HepG2 (cell line): ENCODE results near the gene MRPL58. TPM values are rescaled to one million over a fixed set of nuclear protein-coding genes. Genes with fewer than 3 reads are reported as not detected.

Experiments used
- ATAC-seq: fragments of 200-7000 bp; cut with Tn5 transposase; 3 replicates; pipeline ENCODE4 v1.9.1; 2020; ENCODE audit warnings: mild to moderate bottlenecking, moderate library complexity
- BruUV-seq: library from RNA; stranded (reverse); fragments of 400-500 nt; replicated peaks from 2 replicates; lab custom pipeline; 2021; lab: Mats Ljungman, UMichigan
- CTCF ChIA-PET: fragments of 300-600 bp; formaldehyde crosslinking; extraction: SDS; loops from one replicate; lab custom pipeline; 2021; ENCODE audit warnings: low total read pairs, inconsistent platforms, low intra/inter-chr PET ratio; lab: Yijun Ruan, JAX
- POLR2A ChIA-PET: fragments of 350-600 bp; sonication (Branson Sonifier 250); formaldehyde crosslinking; loops from one replicate; lab custom pipeline; 2020; ENCODE audit warnings: antibody characterized with exemption, inconsistent platforms; lab: Yijun Ruan, JAX
- DNase-seq: peaks from one replicate; pipeline ENCODE4 v3.0.0-alpha.2; 2015; ENCODE audit warnings: low spot score
- FAIRE-seq: peaks from 3 replicates; lab custom pipeline; 2011; peaks lifted over from hg19 to GRCh38; lab: Jason Lieb, UNC
- H2AFZ ChIP-seq: one replicate; pipeline ENCODE4 v1.6.1; 2011; ENCODE audit warnings: low read length, inconsistent platforms
- H3K27ac ChIP-seq: fragments of 300-600 bp; 3 replicates; pipeline ENCODE4 v1.8.0; 2011; ENCODE audit warnings: mixed run types, mild to moderate bottlenecking, mixed read lengths, low read length, inconsistent platforms; ENCODE audit not compliant: insufficient read depth; ENCODE audit errors: extremely low read length
- H3K27me3 ChIP-seq, 2 experiments: fragments of 200-600 bp in 1 of 2; 2 replicates in 1 of 2; 3 replicates in 1 of 2; pipeline versions ENCODE4 v1.6.0 to v1.8.0; 2011; ENCODE audit warnings: low read length in 2 of 2, mild to moderate bottlenecking in 2 of 2, moderate library complexity in 2 of 2, inconsistent platforms in 1 of 2; ENCODE audit not compliant: insufficient read depth in 2 of 2, control insufficient read depth in 1 of 2
- H3K36me3 ChIP-seq, 2 experiments: fragments of 200-600 bp in 1 of 2; replicated peaks in 1 of 2; 2 replicates in 1 of 2; 3 replicates in 1 of 2; pipeline versions ENCODE4 v1.5.1 to v1.8.0; 2011; ENCODE audit warnings: low read length in 2 of 2, inconsistent platforms in 1 of 2; ENCODE audit not compliant: insufficient read depth in 2 of 2, control insufficient read depth in 1 of 2
- H3K4me1 ChIP-seq: 2 replicates; pipeline ENCODE4 v1.5.1; 2012; ENCODE audit warnings: low read length, inconsistent platforms; ENCODE audit not compliant: insufficient read depth
- H3K4me2 ChIP-seq: 2 replicates; pipeline ENCODE4 v1.6.0; 2011; ENCODE audit warnings: low read depth, low read length, inconsistent platforms
- H3K4me3 ChIP-seq, 3 experiments: fragments of 200-600 bp in 1 of 3; sonication (generic), shearing (Covaris generic) in 1 of 3; replicated peaks in 1 of 3; 2 replicates each; pipeline ENCODE4 v1.5.1; 2011 to 2016; ENCODE audit warnings: low read length in 3 of 3, inconsistent platforms in 2 of 3, low read depth in 2 of 3, mild to moderate bottlenecking in 2 of 3, control low read depth in 1 of 3, mixed read lengths in 1 of 3; ENCODE audit not compliant: insufficient read depth in 1 of 3
- H3K79me2 ChIP-seq: one replicate; pipeline ENCODE4 v1.6.1; 2011; ENCODE audit warnings: low read length, inconsistent platforms; ENCODE audit not compliant: insufficient read depth
- H3K9ac ChIP-seq: 2 replicates; pipeline ENCODE4 v1.6.0; 2011; ENCODE audit warnings: mild to moderate bottlenecking, low read depth, low read length, inconsistent platforms; ENCODE audit not compliant: insufficient read depth
- H3K9me3 ChIP-seq: 2 replicates; pipeline ENCODE4 v1.5.1; 2012; ENCODE audit warnings: mild to moderate bottlenecking, low read length
- H4K20me1 ChIP-seq: 2 replicates; pipeline ENCODE4 v1.6.0; 2011; ENCODE audit warnings: inconsistent platforms, mild to moderate bottlenecking, low read length, moderate library complexity; ENCODE audit not compliant: insufficient read depth
- ELF1 ChIP-seq: sonication (generic); formaldehyde crosslinking; IDR thresholded peaks from 2 replicates; pipeline ENCODE4 v1.4.0; 2020; ENCODE audit warnings: missing genetic modification reagents
- MTF2 ChIP-seq: sonication (generic); formaldehyde crosslinking; IDR thresholded peaks from 2 replicates; pipeline ENCODE4 v1.5.0; 2020; ENCODE audit warnings: missing genetic modification reagents, borderline replicate concordance
- MYC ChIP-seq: sonication (generic); formaldehyde crosslinking; IDR thresholded peaks from 2 replicates; pipeline ENCODE4 v1.9.0; 2021; ENCODE audit warnings: missing genetic modification reagents, borderline replicate concordance
- NFE2L1 ChIP-seq: sonication (generic); formaldehyde crosslinking; IDR thresholded peaks from 2 replicates; pipeline ENCODE4 v1.4.0; 2020; ENCODE audit warnings: missing genetic modification reagents, mild to moderate bottlenecking, borderline replicate concordance
- PHF20 ChIP-seq: sonication (generic); formaldehyde crosslinking; IDR thresholded peaks from 2 replicates; pipeline ENCODE4 v1.5.0; 2020; ENCODE audit warnings: mild to moderate bottlenecking, missing genetic modification reagents
- TOE1 ChIP-seq: sonication (generic); formaldehyde crosslinking; IDR thresholded peaks from 2 replicates; pipeline ENCODE4 v1.4.0; 2020; ENCODE audit warnings: mild to moderate bottlenecking, missing genetic modification reagents
- ZFX ChIP-seq: sonication (generic); formaldehyde crosslinking; IDR thresholded peaks from 2 replicates; pipeline ENCODE4 v1.4.0; 2020; ENCODE audit warnings: mild to moderate bottlenecking, low read depth, missing genetic modification reagents, moderate library complexity
- ZNF446 ChIP-seq: sonication (generic); formaldehyde crosslinking; IDR thresholded peaks from 2 replicates; pipeline ENCODE4 v1.5.0; 2020; ENCODE audit warnings: mild to moderate bottlenecking, missing genetic modification reagents
- ZNF496 ChIP-seq: sonication (generic); formaldehyde crosslinking; IDR thresholded peaks from 2 replicates; pipeline ENCODE4 v1.8.1; 2023; ENCODE audit warnings: mild to moderate bottlenecking, moderate library complexity, missing genetic modification reagents; ENCODE audit not compliant: insufficient replicate concordance
- ZNF720 ChIP-seq: sonication (generic); formaldehyde crosslinking; IDR thresholded peaks from 2 replicates; pipeline ENCODE4 v1.4.0; 2020; ENCODE audit warnings: missing genetic modification reagents
- WGBS: methylation state at CpG from one replicate; pipeline ENCODE4 v1.1.6; 2017; ENCODE audit warnings: low lambda C conversion rate; 5-methylcytosine and 5-hydroxymethylcytosine counted together
- in situ Hi-C: cut with HindIII; loops from 2 replicates; pipeline ENCODE4 v1.10.0; 2017; ENCODE audit warnings: low pct_unique_long_range_greater_than_20kb; ENCODE audit not compliant: extremely low pct_ligation_motif_present
- intact Hi-C: fragments of 100-400 bp; cut with micrococcal nuclease; formaldehyde crosslinking; loops from one replicate; pipeline ENCODE4 v1.10.0; 2022; ENCODE audit not compliant: unreplicated experiment
- polyA plus RNA-seq, 8 experiments: library from polyadenylated mRNA; depleted of rRNA in 3 of 8; stranded (reverse) in 7 of 8; unstranded in 1 of 8; fragments of >200 nt; fragmentation: Illumina TruSeq in 4 of 8; extraction: Trizol in 4 of 8; gene quantifications; 2 replicates each; pipeline versions ENCODE4 v1.2.1 to v1.2.3, GENCODE V29; 2011 to 2016; ENCODE audit warnings: low read depth in 4 of 8, missing spikeins in 1 of 8, mixed read lengths in 1 of 8; ENCODE audit not compliant: insufficient read depth in 1 of 8
- total RNA-seq, 5 experiments: library from RNA; depleted of rRNA; stranded (reverse); fragments of >200 nt; fragmentation: Illumina TruSeq; extraction: Trizol; gene quantifications; 2 replicates each; pipeline ENCODE4 v1.2.3, GENCODE V29; 2016; ENCODE audit warnings: low read depth in 1 of 5
- TF ChIP-seq, protein P1 (sequence below): IDR thresholded peaks from 2 replicates; pipeline ENCODE4 v1.6.1; 2016; ENCODE audit warnings: low read depth, control low read depth
- TF ChIP-seq, protein P2 (sequence below): sonication (generic); formaldehyde crosslinking; IDR thresholded peaks from 2 replicates; pipeline ENCODE4 v1.5.0; 2020; ENCODE audit warnings: missing genetic modification reagents, mild to moderate bottlenecking, borderline replicate concordance
- TF ChIP-seq, protein P3 (sequence below): sonication (generic); formaldehyde crosslinking; IDR thresholded peaks from 2 replicates; pipeline ENCODE4 v1.8.0; 2022; ENCODE audit warnings: mild to moderate bottlenecking, missing genetic modification reagents; ENCODE audit not compliant: insufficient replicate concordance
- TF ChIP-seq, protein P4 (sequence below): sonication (generic); formaldehyde crosslinking; IDR thresholded peaks from 2 replicates; pipeline ENCODE4 v1.4.0; 2020; ENCODE audit warnings: mild to moderate bottlenecking, missing genetic modification reagents, borderline replicate concordance

MRPL58 gene
- total and polyA plus RNA-seq, 2 of the 13 experiments (the other 11 are each of a cell fraction or from before 2014, with no cell fraction given) = 44.9 to 68.9 TPM

DNA sequence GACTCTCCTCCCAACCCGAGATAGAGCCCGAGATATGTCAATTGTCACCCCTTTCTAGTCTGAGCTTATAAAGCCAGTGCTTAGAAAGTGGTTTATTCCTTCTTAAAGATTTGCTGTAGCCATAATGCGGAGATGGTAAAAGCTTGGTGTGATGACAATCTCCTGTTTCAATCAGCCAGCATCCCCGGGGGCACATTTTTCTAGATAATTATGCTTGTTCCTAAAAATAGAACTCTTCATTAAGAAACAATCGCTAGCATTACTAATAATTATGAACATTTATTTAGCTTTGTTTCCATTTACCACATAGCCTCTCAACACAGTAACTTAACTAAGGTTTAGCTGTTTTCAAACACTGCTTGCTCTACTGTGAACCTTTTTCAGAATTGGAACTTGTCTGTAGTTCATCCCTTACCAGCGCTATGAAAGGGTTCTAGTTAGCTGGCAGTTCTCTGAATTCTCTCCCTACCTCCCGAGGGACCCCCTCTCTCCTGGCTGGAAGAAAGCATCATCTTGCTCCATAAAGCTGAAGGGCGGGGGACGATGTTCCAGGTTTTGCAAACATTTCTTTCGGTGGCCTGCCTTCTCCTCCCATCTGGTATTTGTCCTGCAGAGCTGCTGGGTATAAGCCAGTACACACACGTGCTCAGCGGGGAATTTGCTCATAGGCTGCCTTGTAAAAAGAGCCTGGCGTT, 922 bp upstream of the MRPL58 start (continued):
- TF ChIP-seq ZNF720 (CRISPR knock-in tag) (no peak), ZFX (CRISPR knock-in tag) (no peak)
- TF ChIP-seq, protein P1, sequence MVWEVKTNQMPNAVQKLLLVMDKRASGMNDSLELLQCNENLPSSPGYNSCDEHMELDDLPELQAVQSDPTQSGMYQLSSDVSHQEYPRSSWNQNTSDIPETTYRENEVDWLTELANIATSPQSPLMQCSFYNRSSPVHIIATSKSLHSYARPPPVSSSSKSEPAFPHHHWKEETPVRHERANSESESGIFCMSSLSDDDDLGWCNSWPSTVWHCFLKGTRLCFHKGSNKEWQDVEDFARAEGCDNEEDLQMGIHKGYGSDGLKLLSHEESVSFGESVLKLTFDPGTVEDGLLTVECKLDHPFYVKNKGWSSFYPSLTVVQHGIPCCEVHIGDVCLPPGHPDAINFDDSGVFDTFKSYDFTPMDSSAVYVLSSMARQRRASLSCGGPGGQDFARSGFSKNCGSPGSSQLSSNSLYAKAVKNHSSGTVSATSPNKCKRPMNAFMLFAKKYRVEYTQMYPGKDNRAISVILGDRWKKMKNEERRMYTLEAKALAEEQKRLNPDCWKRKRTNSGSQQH (CRISPR knock-in tag) = no peak
- TF ChIP-seq, all 625 proteins: peak for 16

DNA sequence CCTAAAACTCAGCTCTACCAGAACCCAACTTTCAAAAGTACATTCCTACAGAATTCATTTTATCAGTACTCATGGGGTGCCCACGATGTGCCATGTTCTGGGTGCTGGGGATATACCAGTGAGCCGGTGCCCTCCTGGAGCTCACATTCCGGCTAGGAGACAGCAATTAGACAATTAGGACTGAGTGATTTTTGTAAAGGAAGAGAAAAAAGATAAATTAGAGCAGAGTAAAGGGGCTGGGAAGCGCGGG, 449 bp upstream of the MRPL58 start:
- ChIA-PET CTCF (interaction anchor here (0.8 to 2.0 kb wide), 3 partner anchors 50 to 54 kb away, joined by 3 to 8 read pairs (median 5); no protein-coding TSS in a partner anchor), POLR2A (interaction anchor here (0.7 to 4.3 kb wide), 41 partner anchors 10 to 768 kb away, joined by 3 to 94 read pairs (median 8); partner anchors contain the start of genes ARMC7, ATP5PD, CDR2L and FDXR)
- Histone ChIP-seq H3K36me3 (peaks cover 5% of the 10 kb centered on the region in 2 experiments; a peak in 1 of 5 replicates), H3K79me2 (peaks cover 14% of the 10 kb centered on the region), H3K9me3 (no peaks in the 10 kb centered on the region), H2AFZ (peak overlapping the region; percentile 48), H4K20me1 (no peaks in the 10 kb centered on the region), H3K4me3 (peak overlapping the region; percentile 71 to 96 (median 85)), H3K27ac (peak overlapping the region; percentile 85), H3K4me2 (peak overlapping the region; percentile 94), H3K4me1 (peaks cover 28% of the 10 kb centered on the region), H3K27me3 (no peaks in the 10 kb centered on the region; a peak in 2 of 5 replicates), H3K9ac (peak overlapping the region; percentile 90)
- no peak for ATAC-seq
- 6% methylated on average over 5 of the region's 5 CpGs for WGBS
- in situ Hi-C loops = no loop called here
- no peak for FAIRE-seq
- intact Hi-C loops = loop anchor here (1.0 kb wide), 1 partner anchor 21 kb away; no protein-coding TSS in a partner anchor
- no peak for DNase-seq
- TSS peak; percentile 89 for BruUV-seq
- TF ChIP-seq ELF1 (CRISPR knock-in tag) (no peak), MTF2 (CRISPR knock-in tag) (no peak), MYC (CRISPR knock-in tag) (no peak), PHF20 (CRISPR knock-in tag) (no peak), ZNF496 (no peak), ZNF446 (CRISPR knock-in tag) (no peak), NFE2L1 (CRISPR knock-in tag) (no peak), TOE1 (CRISPR knock-in tag) (no peak)
- TF ChIP-seq, protein P2, sequence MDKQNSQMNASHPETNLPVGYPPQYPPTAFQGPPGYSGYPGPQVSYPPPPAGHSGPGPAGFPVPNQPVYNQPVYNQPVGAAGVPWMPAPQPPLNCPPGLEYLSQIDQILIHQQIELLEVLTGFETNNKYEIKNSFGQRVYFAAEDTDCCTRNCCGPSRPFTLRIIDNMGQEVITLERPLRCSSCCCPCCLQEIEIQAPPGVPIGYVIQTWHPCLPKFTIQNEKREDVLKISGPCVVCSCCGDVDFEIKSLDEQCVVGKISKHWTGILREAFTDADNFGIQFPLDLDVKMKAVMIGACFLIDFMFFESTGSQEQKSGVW (CRISPR knock-in tag) = no peak
- TF ChIP-seq, protein P3, sequence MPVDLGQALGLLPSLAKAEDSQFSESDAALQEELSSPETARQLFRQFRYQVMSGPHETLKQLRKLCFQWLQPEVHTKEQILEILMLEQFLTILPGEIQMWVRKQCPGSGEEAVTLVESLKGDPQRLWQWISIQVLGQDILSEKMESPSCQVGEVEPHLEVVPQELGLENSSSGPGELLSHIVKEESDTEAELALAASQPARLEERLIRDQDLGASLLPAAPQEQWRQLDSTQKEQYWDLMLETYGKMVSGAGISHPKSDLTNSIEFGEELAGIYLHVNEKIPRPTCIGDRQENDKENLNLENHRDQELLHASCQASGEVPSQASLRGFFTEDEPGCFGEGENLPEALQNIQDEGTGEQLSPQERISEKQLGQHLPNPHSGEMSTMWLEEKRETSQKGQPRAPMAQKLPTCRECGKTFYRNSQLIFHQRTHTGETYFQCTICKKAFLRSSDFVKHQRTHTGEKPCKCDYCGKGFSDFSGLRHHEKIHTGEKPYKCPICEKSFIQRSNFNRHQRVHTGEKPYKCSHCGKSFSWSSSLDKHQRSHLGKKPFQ (CRISPR knock-in tag) = peak; percentile 85
- TF ChIP-seq, protein P4, sequence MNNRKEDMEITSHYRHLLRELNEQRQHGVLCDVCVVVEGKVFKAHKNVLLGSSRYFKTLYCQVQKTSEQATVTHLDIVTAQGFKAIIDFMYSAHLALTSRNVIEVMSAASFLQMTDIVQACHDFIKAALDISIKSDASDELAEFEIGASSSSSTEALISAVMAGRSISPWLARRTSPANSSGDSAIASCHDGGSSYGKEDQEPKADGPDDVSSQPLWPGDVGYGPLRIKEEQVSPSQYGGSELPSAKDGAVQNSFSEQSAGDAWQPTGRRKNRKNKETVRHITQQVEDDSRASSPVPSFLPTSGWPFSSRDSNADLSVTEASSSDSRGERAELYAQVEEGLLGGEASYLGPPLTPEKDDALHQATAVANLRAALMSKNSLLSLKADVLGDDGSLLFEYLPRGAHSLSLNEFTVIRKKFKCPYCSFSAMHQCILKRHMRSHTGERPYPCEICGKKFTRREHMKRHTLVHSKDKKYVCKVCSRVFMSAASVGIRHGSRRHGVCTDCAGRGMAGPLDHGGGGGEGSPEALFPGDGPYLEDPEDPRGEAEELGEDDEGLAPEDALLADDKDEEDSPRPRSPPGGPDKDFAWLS (CRISPR knock-in tag) = 0 out of 2 replicates have a peak, but pooled peaks have one; percentile 25
